ENCODE measurements around the gene PRRT1. TPM values are rescaled to one million over a fixed set of nuclear protein-coding genes. Genes with fewer than 3 reads are reported as not detected.
A peak's percentile ranks its signal among the peaks of the same experiment; 100 is the strongest.

Gene PRRT1
- total RNA-seq, 6 donors from 2014 or later: 0.69 to 6.3 (median 0.98) TPM; not detected in 1

DNA sequence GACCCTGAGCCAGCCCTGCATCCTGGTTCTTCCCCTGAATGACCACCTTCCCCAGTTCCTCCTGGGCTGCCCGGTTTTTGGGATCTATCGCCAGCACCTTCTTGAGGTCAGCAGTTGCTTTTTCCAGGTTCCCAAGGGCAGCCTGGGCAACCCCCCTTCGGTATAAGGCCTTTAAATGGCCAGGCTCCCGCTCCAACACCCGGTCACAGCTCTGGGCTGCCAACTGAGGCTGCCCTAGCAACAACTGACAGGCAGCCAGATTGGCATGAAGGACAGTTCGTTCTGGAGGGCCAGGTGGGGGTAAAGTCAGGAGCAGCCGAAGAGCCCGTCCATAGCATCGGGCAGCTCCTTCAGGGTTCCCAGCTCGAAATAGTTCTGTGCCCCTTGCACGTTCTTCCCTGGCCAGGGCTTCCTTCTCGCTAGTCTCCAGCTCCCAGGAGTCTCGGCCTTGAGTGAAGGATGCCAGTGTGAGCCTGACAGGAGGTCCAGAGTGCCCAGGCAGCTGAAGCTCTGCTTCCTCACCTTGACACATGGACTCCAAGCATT, 22.9 kb downstream of the PRRT1 start:
- Histone ChIP-seq H3K27me3 (no peaks in the 10 kb centered on the region), H3K4me3 (peak overlapping the region in 2 of 4 donors; percentile 73 to 85), H3K27ac (peak overlapping the region; percentile 81 to 94 (median 86)), H3K4me1 (peaks cover 26 to 42% (median 28%) of the 10 kb centered on the region in 4 donors), H3K36me3 (peaks cover 16 to 32% (median 25%) of the 10 kb centered on the region in 4 donors), H3K9me3 (no peaks in the 10 kb centered on the region)
- 90 to 93% methylated on average over 5 to 13 of the region's 13 CpGs for WGBS, 2 donors
- TF ChIP-seq POLR2AphosphoS5 (IDR thresholded peaks at IDR 0.05) (no peak), POLR2A (IDR thresholded peaks at IDR 0.05) (no peak), EP300 (IDR thresholded peaks at IDR 0.05) (no peak)
- TF ChIP-seq, protein P1, sequence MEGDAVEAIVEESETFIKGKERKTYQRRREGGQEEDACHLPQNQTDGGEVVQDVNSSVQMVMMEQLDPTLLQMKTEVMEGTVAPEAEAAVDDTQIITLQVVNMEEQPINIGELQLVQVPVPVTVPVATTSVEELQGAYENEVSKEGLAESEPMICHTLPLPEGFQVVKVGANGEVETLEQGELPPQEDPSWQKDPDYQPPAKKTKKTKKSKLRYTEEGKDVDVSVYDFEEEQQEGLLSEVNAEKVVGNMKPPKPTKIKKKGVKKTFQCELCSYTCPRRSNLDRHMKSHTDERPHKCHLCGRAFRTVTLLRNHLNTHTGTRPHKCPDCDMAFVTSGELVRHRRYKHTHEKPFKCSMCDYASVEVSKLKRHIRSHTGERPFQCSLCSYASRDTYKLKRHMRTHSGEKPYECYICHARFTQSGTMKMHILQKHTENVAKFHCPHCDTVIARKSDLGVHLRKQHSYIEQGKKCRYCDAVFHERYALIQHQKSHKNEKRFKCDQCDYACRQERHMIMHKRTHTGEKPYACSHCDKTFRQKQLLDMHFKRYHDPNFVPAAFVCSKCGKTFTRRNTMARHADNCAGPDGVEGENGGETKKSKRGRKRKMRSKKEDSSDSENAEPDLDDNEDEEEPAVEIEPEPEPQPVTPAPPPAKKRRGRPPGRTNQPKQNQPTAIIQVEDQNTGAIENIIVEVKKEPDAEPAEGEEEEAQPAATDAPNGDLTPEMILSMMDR (IDR thresholded peaks at IDR 0.05): no peak
- ATAC-seq (ENCODE audit: low FRiP score in 2 of 2): no peak
- no peak for DNase-seq

DNA sequence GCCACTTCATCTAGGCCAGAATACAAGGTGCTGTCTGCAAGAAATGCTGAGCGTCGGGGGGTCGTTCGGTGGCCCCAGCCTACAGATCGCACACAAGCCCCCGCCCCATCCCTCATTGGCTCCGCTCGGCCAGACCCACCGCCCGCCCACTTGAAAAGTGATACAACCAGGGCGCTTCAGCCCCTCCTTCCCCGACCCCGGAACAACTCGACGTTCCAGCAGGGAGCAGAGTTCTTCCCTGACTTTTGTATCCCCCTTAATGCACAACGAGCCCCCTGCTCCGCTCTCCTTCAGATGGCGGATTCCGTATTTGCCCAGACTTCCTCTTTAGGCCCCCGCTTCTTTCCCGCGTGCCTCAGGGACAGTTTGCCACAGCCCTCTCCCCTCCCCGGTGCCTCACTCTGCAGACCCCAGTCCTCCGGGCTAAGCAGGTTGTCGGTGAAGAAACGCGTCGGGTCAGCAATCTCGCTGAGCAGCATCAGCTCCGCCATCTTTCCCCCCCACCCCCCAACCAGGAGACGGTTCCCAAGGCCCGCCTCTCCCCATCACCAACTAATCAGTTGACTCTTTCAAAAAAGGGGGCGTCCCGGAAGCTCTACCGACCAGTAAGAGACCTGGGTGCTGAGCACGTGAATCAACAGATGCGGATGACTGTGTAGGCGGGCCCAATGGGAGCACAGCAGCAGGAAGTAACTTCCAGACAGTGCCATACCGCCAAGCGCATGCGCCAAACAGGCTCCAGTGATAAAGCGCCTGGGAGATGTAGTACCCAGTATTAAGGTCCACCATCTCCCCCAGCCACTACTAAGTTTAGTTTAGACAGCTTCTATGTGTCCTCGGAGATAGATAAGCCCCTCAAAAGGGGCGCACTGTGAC, 23.8 kb downstream of the PRRT1 start, which contains the start of gene ATF6B:
ATF6B (minus strand) TSS at position 530 of the 876 bp plus-strand sequence; CDS start at position 491, 39 bp downstream.
- peaks cover 16 to 40% (median 27%) of the 10 kb centered on the region in 4 donors for H3K36me3 ChIP-seq
- H3K4me1 ChIP-seq: peaks cover 26 to 42% (median 28%) of the 10 kb centered on the region in 4 donors
- DNase-seq: peak in 1 of 2 donors; percentile 100
- H3K27ac ChIP-seq: peak within 1 kb of the TSS; percentile 86 to 95 (median 90)
- H3K27me3 ChIP-seq: no peaks in the 10 kb centered on the region
- ATAC-seq (ENCODE audit: low FRiP score in 2 of 2): peak; percentile 95 to 98
- no peaks in the 10 kb centered on the region for H3K9me3 ChIP-seq
- WGBS, 2 donors: 1% methylated on average over 27 to 44 of the region's 44 CpGs
- TF ChIP-seq EP300 (IDR thresholded peaks at IDR 0.05): no peak
- TF ChIP-seq, protein P1 (IDR thresholded peaks at IDR 0.05): no peak
- TF ChIP-seq POLR2A (IDR thresholded peaks at IDR 0.05): peak in 2 of 4 donors; percentile 17 to 82
- peak; percentile 51 to 62 for TF ChIP-seq POLR2AphosphoS5 (IDR thresholded peaks at IDR 0.05)
- H3K4me3 ChIP-seq: peak within 1 kb of the TSS; percentile 85 to 97 (median 90)

DNA sequence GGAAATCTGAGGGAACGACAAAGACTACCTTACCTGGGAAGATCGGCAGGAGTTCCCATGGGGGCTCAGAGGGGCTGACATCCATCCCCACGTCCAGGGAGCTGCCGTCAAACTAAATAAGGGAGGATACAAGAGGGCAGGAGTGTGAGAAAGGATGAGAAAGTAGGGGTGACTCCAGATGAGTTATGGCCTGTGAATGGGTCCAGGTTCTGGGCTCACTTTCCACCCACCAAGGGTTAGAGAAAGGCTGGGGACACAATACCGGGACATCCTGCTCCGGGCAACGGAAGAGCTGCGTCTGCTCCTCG, 24.4 kb downstream of the PRRT1 start:
- Histone ChIP-seq H3K9me3 (no peaks in the 10 kb centered on the region), H3K27me3 (no peaks in the 10 kb centered on the region), H3K27ac (peak overlapping the region; percentile 86 to 95 (median 90)), H3K4me1 (peaks cover 26 to 42% (median 28%) of the 10 kb centered on the region in 4 donors), H3K4me3 (peak overlapping the region; percentile 85 to 97 (median 90)), H3K36me3 (peaks cover 16 to 46% (median 27%) of the 10 kb centered on the region in 4 donors)
- WGBS, 2 donors: 12 to 16% methylated on average over 4 to 9 of the region's 9 CpGs
- DNase-seq (no peak), ATAC-seq (ENCODE audit: low FRiP score in 2 of 2) (no peak)
- no peak for TF ChIP-seq POLR2A (IDR thresholded peaks at IDR 0.05)
- TF ChIP-seq POLR2AphosphoS5 (IDR thresholded peaks at IDR 0.05): no peak
- TF ChIP-seq, protein P1 (IDR thresholded peaks at IDR 0.05): no peak
- TF ChIP-seq EP300 (IDR thresholded peaks at IDR 0.05): no peak

DNA sequence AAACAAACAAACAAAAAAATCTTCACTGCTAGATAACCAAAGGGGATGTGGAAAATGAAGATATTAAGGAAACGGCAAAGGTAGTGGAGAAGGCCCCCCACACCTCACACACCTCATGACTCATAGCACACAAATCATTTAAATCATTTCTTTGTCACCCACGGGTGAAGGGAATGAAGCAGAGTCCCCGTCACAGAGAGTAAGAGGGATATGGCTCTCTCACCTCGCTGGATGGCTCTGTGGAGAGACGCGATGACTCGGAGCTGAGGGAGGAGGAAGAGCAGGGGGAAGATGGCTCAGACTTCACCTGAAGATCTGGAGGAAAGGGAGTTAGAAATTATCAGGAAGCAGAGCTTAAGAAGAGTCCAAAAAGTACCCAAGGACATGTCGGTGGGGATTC, 24.9 kb downstream of the PRRT1 start:
- Histone ChIP-seq H3K4me1 (peaks cover 26 to 42% (median 28%) of the 10 kb centered on the region in 4 donors), H3K36me3 (peaks cover 21 to 50% (median 30%) of the 10 kb centered on the region in 4 donors), H3K27ac (no peak overlapping the region), H3K4me3 (peak overlapping the region in 3 of 4 donors; percentile 85 to 97 (median 95)), H3K9me3 (no peaks in the 10 kb centered on the region), H3K27me3 (no peaks in the 10 kb centered on the region)
- ATAC-seq (ENCODE audit: low FRiP score in 2 of 2): no peak
- DNase-seq: no peak
- WGBS, 2 donors: 64 to 69% methylated on average over 8 of the region's 8 CpGs
- TF ChIP-seq POLR2AphosphoS5 (IDR thresholded peaks at IDR 0.05) (no peak), POLR2A (IDR thresholded peaks at IDR 0.05) (no peak), EP300 (IDR thresholded peaks at IDR 0.05) (no peak)
- TF ChIP-seq, protein P1 (IDR thresholded peaks at IDR 0.05): no peak

All from upper lobe of left lung (tissue), 6 donors.